GM19455 (cell line): ENCODE results near the gene CNOT6.
"Not testable (repeated sequence)": the region's sequence is repeated elsewhere in the genome, so short reads cannot be mapped to it uniquely, and the experiment has no call there.

Source experiments
- ATAC-seq: cut with Tn5 transposase; IDR thresholded peaks from one replicate; pipeline ENCODE4 v1.9.1; 2021; ENCODE audit not compliant: unreplicated experiment

The CNOT6 gene

GRCh38 chr5:180470966-180471582, 23.1 kb upstream of the CNOT6 start:
- no peak for ATAC-seq

GRCh38 chr5:180471866-180472265, 22.3 kb upstream of the CNOT6 start:
- ATAC-seq = no peak

- no peak for ATAC-seq
Measured at GRCh38 chr5:180472269-180472668, 21.9 kb upstream of the CNOT6 start.

GRCh38 chr5:180473386-180473785, 20.8 kb upstream of the CNOT6 start:
- not testable (repeated sequence) for ATAC-seq

- ATAC-seq = no peak
Measured at GRCh38 chr5:180474569-180474968, 19.6 kb upstream of the CNOT6 start.

- not testable (repeated sequence) for ATAC-seq
Measured at GRCh38 chr5:180475969-180476524, 18.1 kb upstream of the CNOT6 start.

- ATAC-seq = no peak
Measured at GRCh38 chr5:180484813-180485212, 9.4 kb upstream of the CNOT6 start.

- no peak for ATAC-seq
Measured at GRCh38 chr5:180486636-180487149, 7.5 kb upstream of the CNOT6 start.

GRCh38 chr5:180487556-180487955, 6.6 kb upstream of the CNOT6 start:
- ATAC-seq = no peak

GRCh38 chr5:180491496-180491895, 2.7 kb upstream of the CNOT6 start:
- no peak for ATAC-seq

GRCh38 chr5:180492226-180492903, 1.8 kb upstream of the CNOT6 start:
- no peak for ATAC-seq

GRCh38 chr5:180494510-180495181, 467 bp downstream of the CNOT6 start:
- peak; percentile 45 for ATAC-seq

- ATAC-seq = no peak
Measured at GRCh38 chr5:180495292-180495691, 1.1 kb downstream of the CNOT6 start.

GRCh38 chr5:180495991-180496741, 2.0 kb downstream of the CNOT6 start:
- ATAC-seq = no peak

GRCh38 chr5:180496806-180497205, 2.6 kb downstream of the CNOT6 start:
- ATAC-seq = not testable (repeated sequence)

GRCh38 chr5:180497865-180498264, 3.7 kb downstream of the CNOT6 start:
- not testable (repeated sequence) for ATAC-seq

- no peak for ATAC-seq
Measured at GRCh38 chr5:180498378-180498777, 4.2 kb downstream of the CNOT6 start.

- ATAC-seq = no peak
Measured at GRCh38 chr5:180499684-180500083, 5.5 kb downstream of the CNOT6 start.

- ATAC-seq = not testable (repeated sequence)
Measured at GRCh38 chr5:180500300-180500699, 6.1 kb downstream of the CNOT6 start.

GRCh38 chr5:180507661-180508060, 13.5 kb downstream of the CNOT6 start:
- ATAC-seq = no peak

- ATAC-seq = no peak
Measured at GRCh38 chr5:180515294-180515693, 21.1 kb downstream of the CNOT6 start.
